GM23338 (cell line): ENCODE measurements around the gene IGF2R. TPM values are rescaled to one million over a fixed set of nuclear protein-coding genes. Genes with fewer than 3 reads are reported as not detected.

Source experiments
- ATAC-seq: fragments of 200-7000 bp; cut with Tn5 transposase; 3 replicates; pipeline ENCODE4 v1.9.1; 2020
- DNase-seq: peaks from one replicate; pipeline ENCODE4 v3.0.0-alpha.2; 2015; ENCODE audit warnings: low spot score
- H2AFZ ChIP-seq: fragments of 200-600 bp; sonication (generic); 2 replicates; pipeline ENCODE4 v1.8.0; 2016; ENCODE audit warnings: antibody characterized with exemption, mild to moderate bottlenecking, moderate library complexity
- H3F3A ChIP-seq: fragments of 200-600 bp; sonication (generic); replicated peaks from 2 replicates; pipeline ENCODE4 v1.8.0; 2017; ENCODE audit warnings: antibody characterized with exemption, mixed run types, low read depth
- H3K27ac ChIP-seq: fragments of 200-600 bp; sonication (generic); 2 replicates; pipeline ENCODE4 v1.6.1; 2016; ENCODE audit warnings: low read depth
- H3K27me3 ChIP-seq: fragments of 200-600 bp; sonication (generic); 2 replicates; pipeline ENCODE4 v1.8.0; 2016; ENCODE audit warnings: mild to moderate bottlenecking, mixed run types, moderate library complexity; ENCODE audit not compliant: insufficient read depth
- H3K36me3 ChIP-seq: fragments of 200-600 bp; sonication (generic); 2 replicates; pipeline ENCODE4 v1.8.0; 2016; ENCODE audit warnings: mild to moderate bottlenecking; ENCODE audit not compliant: insufficient read depth
- H3K4me1 ChIP-seq: fragments of 200-600 bp; sonication (generic); 2 replicates; pipeline ENCODE4 v1.8.0; 2016; ENCODE audit warnings: mild to moderate bottlenecking, moderate library complexity; ENCODE audit not compliant: insufficient read depth
- H3K4me2 ChIP-seq: fragments of 200-600 bp; sonication (generic); 2 replicates; pipeline ENCODE4 v1.7.1; 2017; ENCODE audit warnings: mixed run types
- H3K4me3 ChIP-seq: fragments of 200-600 bp; sonication (generic); 2 replicates; pipeline ENCODE4 v1.6.1; 2016; ENCODE audit warnings: mixed run types
- H3K79me2 ChIP-seq: fragments of 200-600 bp; sonication (generic); replicated peaks from 2 replicates; pipeline ENCODE4 v1.8.0; 2017; ENCODE audit warnings: mild to moderate bottlenecking; ENCODE audit not compliant: insufficient read depth
- H3K9me2 ChIP-seq: fragments of 200-600 bp; sonication (generic); 2 replicates; pipeline ENCODE4 v1.8.0; 2017; ENCODE audit not compliant: insufficient read depth
- H4K20me1 ChIP-seq: fragments of 200-600 bp; sonication (generic); replicated peaks from 2 replicates; pipeline ENCODE4 v1.8.0; 2017; ENCODE audit warnings: mild to moderate bottlenecking; ENCODE audit not compliant: insufficient read depth
- H3K27ac Mint-ChIP-seq: 2 replicates; pipeline ENCODE4 v1.8.0; 2020; ENCODE audit warnings: inconsistent platforms, mild to moderate bottlenecking, moderate library complexity, mixed read lengths
- H3K27me3 Mint-ChIP-seq: 3 replicates; pipeline ENCODE4 v1.8.0; 2022; ENCODE audit warnings: low read depth, mild to moderate bottlenecking, moderate library complexity, mixed read lengths, inconsistent platforms; ENCODE audit not compliant: insufficient read depth, poor library complexity
- H3K36me3 Mint-ChIP-seq: 3 replicates; pipeline ENCODE4 v1.8.0; 2021; ENCODE audit warnings: low read depth, mild to moderate bottlenecking, inconsistent platforms, moderate library complexity, mixed read lengths
- H3K4me1 Mint-ChIP-seq: 3 replicates; pipeline ENCODE4 v1.8.0; 2020; ENCODE audit warnings: mild to moderate bottlenecking, inconsistent platforms, mixed read lengths
- H3K4me3 Mint-ChIP-seq: 3 replicates; pipeline ENCODE4 v1.8.0; 2021; ENCODE audit warnings: moderate library complexity, mild to moderate bottlenecking, inconsistent platforms, mixed read lengths
- H3K9me3 Mint-ChIP-seq: 3 replicates; pipeline ENCODE4 v1.8.0; 2020; ENCODE audit warnings: moderate library complexity, mild to moderate bottlenecking, inconsistent platforms, mixed read lengths
- EZH2 ChIP-seq: fragments of 200-600 bp; sonication (generic); IDR thresholded peaks from one replicate; pipeline ENCODE4 v1.8.0; 2017; ENCODE audit warnings: antibody characterized with exemption, mild to moderate bottlenecking, low read depth; ENCODE audit not compliant: unreplicated experiment
- NANOG ChIP-seq: IDR thresholded peaks from 2 replicates; pipeline ENCODE4 v1.6.1; 2016; ENCODE audit warnings: antibody characterized with exemption, borderline replicate concordance
- POLR2AphosphoS5 ChIP-seq: IDR thresholded peaks from 2 replicates; pipeline ENCODE4 v1.6.1; 2016; ENCODE audit warnings: antibody characterized with exemption, low read depth
- STAT1 ChIP-seq: IDR thresholded peaks from one replicate; pipeline ENCODE4 v1.6.1; 2016; ENCODE audit warnings: antibody characterized with exemption; ENCODE audit not compliant: unreplicated experiment
- ZNF331 ChIP-seq: fragments of 250-450 bp; sonication (Bioruptor Pico); IDR thresholded peaks from 2 replicates; pipeline ENCODE4 v1.5.0; 2020; ENCODE audit warnings: low read depth, mild to moderate bottlenecking, moderate library complexity
- polyA plus RNA-seq: library from polyadenylated mRNA; unstranded; fragments of >200 nt; fragmentation: Nextera tagmentation; extraction: Ambion mirVana; gene quantifications from 2 replicates; pipeline ENCODE4 v1.2.1, GENCODE V29; 2016
- total RNA-seq: library from RNA; depleted of rRNA; stranded (reverse); fragments of >200 nt; shearing (Covaris generic); gene quantifications from 2 replicates; pipeline ENCODE4 v1.2.3, GENCODE V29; 2014
- TF ChIP-seq, protein P1 (sequence below): fragments of 250-450 bp; sonication (Bioruptor Pico); IDR thresholded peaks from 2 replicates; pipeline ENCODE4 v1.5.0; 2020; ENCODE audit warnings: mild to moderate bottlenecking, moderate library complexity

Gene IGF2R
- total and polyA plus RNA-seq, 2 experiments from 2014 or later: 12.5 to 76.4 TPM

DNA sequence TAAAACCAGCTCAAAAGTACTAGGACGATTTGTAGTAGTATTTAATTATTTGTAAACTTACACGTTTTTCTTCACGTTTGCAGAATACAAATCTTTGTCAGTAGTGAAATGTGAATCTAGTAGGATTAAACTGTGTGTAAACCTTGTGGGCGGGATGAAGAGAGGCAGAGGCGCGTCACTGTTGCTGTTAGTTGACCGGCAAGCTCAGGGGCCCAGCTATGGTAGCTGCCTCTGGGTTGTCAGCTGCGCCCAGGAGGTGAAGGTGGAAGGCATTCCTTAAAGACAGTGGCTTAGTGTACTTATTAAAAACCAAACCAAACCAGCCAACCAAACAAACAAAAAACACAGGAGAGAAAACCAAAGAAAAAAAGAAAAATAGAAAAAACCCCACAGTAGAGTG, 69.6 kb downstream of the IGF2R start (continued):
- TF ChIP-seq, protein P1, sequence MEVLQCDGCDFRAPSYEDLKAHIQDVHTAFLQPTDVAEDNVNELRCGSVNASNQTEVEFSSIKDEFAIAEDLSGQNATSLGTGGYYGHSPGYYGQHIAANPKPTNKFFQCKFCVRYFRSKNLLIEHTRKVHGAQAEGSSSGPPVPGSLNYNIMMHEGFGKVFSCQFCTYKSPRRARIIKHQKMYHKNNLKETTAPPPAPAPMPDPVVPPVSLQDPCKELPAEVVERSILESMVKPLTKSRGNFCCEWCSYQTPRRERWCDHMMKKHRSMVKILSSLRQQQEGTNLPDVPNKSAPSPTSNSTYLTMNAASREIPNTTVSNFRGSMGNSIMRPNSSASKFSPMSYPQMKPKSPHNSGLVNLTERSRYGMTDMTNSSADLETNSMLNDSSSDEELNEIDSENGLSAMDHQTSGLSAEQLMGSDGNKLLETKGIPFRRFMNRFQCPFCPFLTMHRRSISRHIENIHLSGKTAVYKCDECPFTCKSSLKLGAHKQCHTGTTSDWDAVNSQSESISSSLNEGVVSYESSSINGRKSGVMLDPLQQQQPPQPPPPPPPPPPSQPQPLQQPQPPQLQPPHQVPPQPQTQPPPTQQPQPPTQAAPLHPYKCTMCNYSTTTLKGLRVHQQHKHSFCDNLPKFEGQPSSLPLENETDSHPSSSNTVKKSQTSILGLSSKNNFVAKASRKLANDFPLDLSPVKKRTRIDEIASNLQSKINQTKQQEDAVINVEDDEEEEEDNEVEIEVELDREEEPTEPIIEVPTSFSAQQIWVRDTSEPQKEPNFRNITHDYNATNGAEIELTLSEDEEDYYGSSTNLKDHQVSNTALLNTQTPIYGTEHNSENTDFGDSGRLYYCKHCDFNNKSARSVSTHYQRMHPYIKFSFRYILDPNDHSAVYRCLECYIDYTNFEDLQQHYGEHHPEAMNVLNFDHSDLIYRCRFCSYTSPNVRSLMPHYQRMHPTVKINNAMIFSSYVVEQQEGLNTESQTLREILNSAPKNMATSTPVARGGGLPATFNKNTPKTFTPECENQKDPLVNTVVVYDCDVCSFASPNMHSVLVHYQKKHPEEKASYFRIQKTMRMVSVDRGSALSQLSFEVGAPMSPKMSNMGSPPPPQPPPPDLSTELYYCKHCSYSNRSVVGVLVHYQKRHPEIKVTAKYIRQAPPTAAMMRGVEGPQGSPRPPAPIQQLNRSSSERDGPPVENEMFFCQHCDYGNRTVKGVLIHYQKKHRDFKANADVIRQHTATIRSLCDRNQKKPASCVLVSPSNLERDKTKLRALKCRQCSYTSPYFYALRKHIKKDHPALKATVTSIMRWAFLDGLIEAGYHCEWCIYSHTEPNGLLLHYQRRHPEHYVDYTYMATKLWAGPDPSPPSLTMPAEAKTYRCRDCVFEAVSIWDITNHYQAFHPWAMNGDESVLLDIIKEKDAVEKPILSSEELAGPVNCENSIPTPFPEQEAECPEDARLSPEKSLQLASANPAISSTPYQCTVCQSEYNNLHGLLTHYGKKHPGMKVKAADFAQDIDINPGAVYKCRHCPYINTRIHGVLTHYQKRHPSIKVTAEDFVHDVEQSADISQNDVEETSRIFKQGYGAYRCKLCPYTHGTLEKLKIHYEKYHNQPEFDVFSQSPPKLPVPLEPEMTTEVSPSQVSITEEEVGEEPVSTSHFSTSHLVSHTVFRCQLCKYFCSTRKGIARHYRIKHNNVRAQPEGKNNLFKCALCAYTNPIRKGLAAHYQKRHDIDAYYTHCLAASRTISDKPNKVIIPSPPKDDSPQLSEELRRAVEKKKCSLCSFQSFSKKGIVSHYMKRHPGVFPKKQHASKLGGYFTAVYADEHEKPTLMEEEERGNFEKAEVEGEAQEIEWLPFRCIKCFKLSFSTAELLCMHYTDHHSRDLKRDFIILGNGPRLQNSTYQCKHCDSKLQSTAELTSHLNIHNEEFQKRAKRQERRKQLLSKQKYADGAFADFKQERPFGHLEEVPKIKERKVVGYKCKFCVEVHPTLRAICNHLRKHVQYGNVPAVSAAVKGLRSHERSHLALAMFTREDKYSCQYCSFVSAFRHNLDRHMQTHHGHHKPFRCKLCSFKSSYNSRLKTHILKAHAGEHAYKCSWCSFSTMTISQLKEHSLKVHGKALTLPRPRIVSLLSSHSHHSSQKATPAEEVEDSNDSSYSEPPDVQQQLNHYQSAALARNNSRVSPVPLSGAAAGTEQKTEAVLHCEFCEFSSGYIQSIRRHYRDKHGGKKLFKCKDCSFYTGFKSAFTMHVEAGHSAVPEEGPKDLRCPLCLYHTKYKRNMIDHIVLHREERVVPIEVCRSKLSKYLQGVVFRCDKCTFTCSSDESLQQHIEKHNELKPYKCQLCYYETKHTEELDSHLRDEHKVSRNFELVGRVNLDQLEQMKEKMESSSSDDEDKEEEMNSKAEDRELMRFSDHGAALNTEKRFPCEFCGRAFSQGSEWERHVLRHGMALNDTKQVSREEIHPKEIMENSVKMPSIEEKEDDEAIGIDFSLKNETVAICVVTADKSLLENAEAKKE (CRISPR knock-in tag): no peak
- TF ChIP-seq ZNF331 (CRISPR knock-in tag): no peak
- TF ChIP-seq EZH2: no peak

DNA sequence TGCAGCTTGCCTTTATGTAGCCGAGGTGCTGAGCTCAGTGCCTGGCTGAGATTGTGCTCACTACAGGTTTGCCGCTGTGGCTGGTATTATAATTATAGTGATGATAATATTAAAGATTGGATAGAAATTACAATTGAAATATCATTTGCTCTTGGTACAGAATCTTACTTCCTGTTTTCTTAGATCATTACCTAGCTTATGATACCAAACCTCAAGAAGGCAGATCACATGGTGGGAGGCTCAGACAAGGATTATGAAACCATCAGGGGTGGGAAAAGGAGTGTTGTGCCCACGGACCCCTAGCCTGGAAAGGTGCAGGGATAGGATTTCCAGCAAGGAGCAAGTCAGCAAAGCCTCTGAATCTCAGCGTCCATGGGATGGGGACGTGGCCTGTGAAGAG, 70.6 kb downstream of the IGF2R start:
- Mint-ChIP-seq H3K27me3 (peaks cover 5% of the 10 kb centered on the region), H3K36me3 (peaks cover 59% of the 10 kb centered on the region), H3K4me3 (no peak overlapping the region), H3K27ac (no peak overlapping the region), H3K9me3 (no peaks in the 10 kb centered on the region), H3K4me1 (no peaks in the 10 kb centered on the region)
- Histone ChIP-seq H3K79me2 (no peaks in the 10 kb centered on the region), H2AFZ (no peak overlapping the region), H3F3A (no peaks in the 10 kb centered on the region), H3K4me1 (no peaks in the 10 kb centered on the region), H3K4me3 (no peak overlapping the region), H3K4me2 (no peak overlapping the region), H3K9me2 (no peaks in the 10 kb centered on the region), H3K27ac (no peak overlapping the region), H3K27me3 (no peaks in the 10 kb centered on the region), H4K20me1 (peaks cover 7% of the 10 kb centered on the region), H3K36me3 (peaks cover 22% of the 10 kb centered on the region)
- TF ChIP-seq STAT1 (no peak), POLR2AphosphoS5 (no peak), EZH2 (no peak), NANOG (no peak)
- no peak for ATAC-seq
- no peak for DNase-seq
